NB4 (cell line): ENCODE results near the gene TSHR.

Experiments used
- CTCF ChIP-seq: IDR thresholded peaks from one replicate; pipeline ENCODE4 v1.5.1; 2012; ENCODE audit warnings: low read depth, low read length
- MYC ChIP-seq: IDR thresholded peaks from 2 replicates; pipeline ENCODE4 v1.6.1; 2011; ENCODE audit warnings: low read depth, low read length
- POLR2A ChIP-seq: IDR thresholded peaks from 2 replicates; pipeline ENCODE4 v1.6.1; 2011; ENCODE audit warnings: mild to moderate bottlenecking; ENCODE audit not compliant: insufficient read length; ENCODE audit errors: extremely low read depth

GRCh38 chr14:80988192-80988591 is 32.8 kb downstream of the TSHR start:
- TF ChIP-seq CTCF (no peak), MYC (no peak), POLR2A (no peak)
